B cell (primary cell): Measurements from ENCODE around the gene MDGA2. TPM values are rescaled to one million over a fixed set of nuclear protein-coding genes. Genes with fewer than 3 reads are reported as not detected.
"Not testable (repeated sequence)": the region's sequence is repeated elsewhere in the genome, so short reads cannot be mapped to it uniquely, and the experiment has no call there.

Experiments
- ATAC-seq: fragments of 200-7000 bp; cut with Tn5 transposase; one replicate; pipeline ENCODE4 v1.10.0; 2021; ENCODE audit warnings: low read depth, mild to moderate bottlenecking, moderate number of reproducible peaks, moderate library complexity
- CTCF ChIA-PET: fragments of 350-600 bp; sonication (Branson Sonifier 250); formaldehyde crosslinking; loops from one replicate; lab custom pipeline; 2021; ENCODE audit warnings: antibody characterized with exemption, inconsistent platforms; lab: Charles Lee
- POLR2A ChIA-PET: fragments of 350-600 bp; sonication (Branson Sonifier 250); formaldehyde crosslinking; loops from one replicate; lab custom pipeline; 2021; ENCODE audit warnings: antibody characterized with exemption; lab: Charles Lee
- DNase-seq: peaks from one replicate; pipeline ENCODE4 v3.0.0; 2013
- H2AFZ ChIP-seq: 2 replicates; pipeline ENCODE4 v1.6.1; 2012; ENCODE audit warnings: mild to moderate bottlenecking, low read depth, low read length; ENCODE audit not compliant: insufficient read depth, poor library complexity, severe bottlenecking
- H3K27ac ChIP-seq, 2 donors: 1 replicate in 1 of 2; 2 replicates in 1 of 2; pipeline ENCODE4 v1.5.1; 2012 to 2013; ENCODE audit warnings: low read length in 2 of 2, mild to moderate bottlenecking in 2 of 2, moderate library complexity in 1 of 2
- H3K27me3 ChIP-seq, 4 experiments: fragments of 200-600 bp in 1 of 4; sonication (generic) in 1 of 4; replicated peaks in 1 of 4; 1 replicate in 2 of 4; 2 replicates in 2 of 4; pipeline versions ENCODE4 v1.6.1 to v1.7.0; 2013 to 2016; ENCODE audit warnings: low read length in 3 of 4, mild to moderate bottlenecking in 2 of 4, mixed read lengths in 1 of 4, moderate library complexity in 1 of 4; ENCODE audit not compliant: insufficient read depth in 4 of 4, control insufficient read depth in 3 of 4; ENCODE audit errors: control extremely low read depth in 1 of 4
- H3K36me3 ChIP-seq, 2 experiments: replicated peaks in 1 of 2; 1 replicate in 1 of 2; 2 replicates in 1 of 2; pipeline versions ENCODE4 v1.6.1 to v1.7.1; 2013; ENCODE audit warnings: low read length in 1 of 2; ENCODE audit not compliant: insufficient read depth in 2 of 2, control insufficient read depth in 1 of 2; ENCODE audit errors: control extremely low read depth in 1 of 2, extremely low read depth in 1 of 2
- H3K4me1 ChIP-seq, 2 donors: fragments of 200-600 bp in 1 of 2; sonication (generic) in 1 of 2; 1 replicate in 1 of 2; 2 replicates in 1 of 2; pipeline versions ENCODE4 v1.5.1 to v1.6.1; 2013 to 2017; ENCODE audit warnings: low read length in 2 of 2; ENCODE audit not compliant: control insufficient read depth in 2 of 2, insufficient read depth in 2 of 2
- H3K4me2 ChIP-seq: replicated peaks from 2 replicates; pipeline ENCODE3; 2012; ENCODE audit warnings: mild to moderate bottlenecking, low read depth, low read length; ENCODE audit not compliant: poor library complexity, severe bottlenecking
- H3K4me3 ChIP-seq, 5 experiments: fragments of 200-600 bp in 1 of 5; sonication (generic) in 1 of 5; 1 replicate in 3 of 5; 2 replicates in 2 of 5; pipeline versions ENCODE4 v1.5.1 to v1.7.0; 2011 to 2016; ENCODE audit warnings: low read length in 4 of 5, mild to moderate bottlenecking in 4 of 5, low read depth in 2 of 5, control low read depth in 1 of 5, moderate library complexity in 1 of 5; ENCODE audit not compliant: insufficient read depth in 1 of 5; ENCODE audit errors: control extremely low read depth in 1 of 5, extremely low read depth in 1 of 5
- H3K79me2 ChIP-seq: fragments of 200-600 bp; sonication (generic); one replicate; pipeline ENCODE4 v1.6.0; 2016; ENCODE audit warnings: low read length; ENCODE audit not compliant: control insufficient read depth, insufficient read depth
- H3K9ac ChIP-seq: fragments of 200-600 bp; sonication (generic); 2 replicates; pipeline ENCODE4 v1.6.1; 2017; ENCODE audit warnings: mild to moderate bottlenecking, low read length, moderate library complexity
- H3K9me3 ChIP-seq, 3 donors: one replicate each; pipeline versions ENCODE4 v1.6.1 to v1.7.1; 2013; ENCODE audit warnings: low read length in 2 of 3; ENCODE audit not compliant: control insufficient read depth in 2 of 3, insufficient read depth in 1 of 3; ENCODE audit errors: control extremely low read depth in 1 of 3
- H4K20me1 ChIP-seq: 2 replicates; pipeline ENCODE4 v1.6.0; 2012; ENCODE audit warnings: mild to moderate bottlenecking, low read length; ENCODE audit not compliant: insufficient read depth, control insufficient read depth, poor library complexity, severe bottlenecking
- H3K27ac Mint-ChIP-seq: one replicate; pipeline ENCODE4 v1.8.0; 2021; ENCODE audit warnings: mixed read lengths
- H3K27me3 Mint-ChIP-seq: one replicate; pipeline ENCODE4 v1.8.0; 2021; ENCODE audit warnings: mixed read lengths
- H3K4me1 Mint-ChIP-seq: one replicate; pipeline ENCODE4 v1.8.0; 2021; ENCODE audit warnings: mixed read lengths
- H3K4me3 Mint-ChIP-seq: one replicate; pipeline ENCODE4 v1.8.0; 2021; ENCODE audit warnings: mixed read lengths
- H3K9me3 Mint-ChIP-seq: one replicate; pipeline ENCODE4 v1.8.0; 2022; ENCODE audit warnings: mixed read lengths; ENCODE audit not compliant: insufficient read depth
- EZH2 ChIP-seq: IDR thresholded peaks from 2 replicates; pipeline ENCODE4 v1.6.1; 2012; ENCODE audit warnings: borderline replicate concordance, low read depth, mild to moderate bottlenecking, moderate library complexity, low read length; ENCODE audit not compliant: insufficient read depth, poor library complexity, severe bottlenecking
- WGBS: methylation state at CpG from one replicate; pipeline ENCODE4 v1.1.5; 2013; ENCODE audit warnings: missing lambda C conversion rate; ENCODE audit not compliant: insufficient coverage; 5-methylcytosine and 5-hydroxymethylcytosine counted together
- intact Hi-C: fragments of 100-400 bp; cut with micrococcal nuclease; formaldehyde crosslinking; loops from one replicate; pipeline ENCODE4 v1.10.0; 2022
- polyA plus RNA-seq: library from polyadenylated mRNA; depleted of rRNA; stranded (reverse); fragments of >200 nt; gene quantifications from 2 replicates; pipeline ENCODE4 v1.2.3, GENCODE V29; 2012
- total RNA-seq, 2 donors: library from RNA; stranded (reverse); fragments of 120-200 nt in 1 of 2; gene quantifications; 1 replicate in 1 of 2; 2 replicates in 1 of 2; pipeline versions ENCODE4 v1.2.3 to v1.2.4, GENCODE V29; 2013 to 2022
- TF ChIP-seq, protein P1 (sequence below): fragments of 200-600 bp; IDR thresholded peaks from one replicate; pipeline ENCODE4 v1.8.0; 2022; ENCODE audit warnings: antibody characterized with exemption, mild to moderate bottlenecking

Gene MDGA2
- total and polyA plus RNA-seq, 2 donors (not counting 1 experiment from before 2014, with no cell fraction given), result not detected

DNA sequence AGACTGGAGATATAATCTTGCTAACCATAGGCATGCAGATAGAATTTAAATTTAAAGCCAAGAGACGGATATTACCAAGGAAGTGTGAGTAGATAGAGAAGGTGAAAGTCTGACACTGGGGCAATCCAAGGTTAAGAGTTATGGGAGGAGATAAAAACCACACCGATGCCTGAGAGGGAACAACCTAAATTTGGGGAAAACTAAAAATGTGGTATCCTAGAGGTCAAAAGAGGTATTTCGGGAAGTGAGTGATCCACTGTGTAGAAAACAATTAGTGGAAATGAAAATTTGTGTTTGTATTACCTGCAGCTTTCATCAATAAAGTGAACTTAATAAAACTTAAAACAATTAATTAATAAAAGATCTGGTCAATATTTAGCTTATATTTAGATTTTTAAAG lies 754.9 kb downstream of the MDGA2 start:
- DNase-seq (no peak), ATAC-seq (no peak)
- Histone ChIP-seq H2AFZ (no peak overlapping the region), H3K27me3 (no peaks in the 10 kb centered on the region), H3K27ac (no peak overlapping the region), H3K9me3 (no peaks in the 10 kb centered on the region), H3K79me2 (no peaks in the 10 kb centered on the region), H3K4me2 (no peak overlapping the region), H3K9ac (no peak overlapping the region), H3K36me3 (no peaks in the 10 kb centered on the region), H3K4me3 (no peak overlapping the region), H4K20me1 (no peaks in the 10 kb centered on the region), H3K4me1 (no peaks in the 10 kb centered on the region)
- no peak overlapping the region for H3K4me3 Mint-ChIP-seq
- H3K9me3 Mint-ChIP-seq, result peaks cover 3% of the 10 kb centered on the region
- intact Hi-C loops, result no loop called here
- ChIA-PET POLR2A (no interaction called here), CTCF (no interaction called here)
- 94% methylated on average over 2 of the region's 3 CpGs for WGBS
- TF ChIP-seq EZH2, result no peak
- TF ChIP-seq, protein P1, sequence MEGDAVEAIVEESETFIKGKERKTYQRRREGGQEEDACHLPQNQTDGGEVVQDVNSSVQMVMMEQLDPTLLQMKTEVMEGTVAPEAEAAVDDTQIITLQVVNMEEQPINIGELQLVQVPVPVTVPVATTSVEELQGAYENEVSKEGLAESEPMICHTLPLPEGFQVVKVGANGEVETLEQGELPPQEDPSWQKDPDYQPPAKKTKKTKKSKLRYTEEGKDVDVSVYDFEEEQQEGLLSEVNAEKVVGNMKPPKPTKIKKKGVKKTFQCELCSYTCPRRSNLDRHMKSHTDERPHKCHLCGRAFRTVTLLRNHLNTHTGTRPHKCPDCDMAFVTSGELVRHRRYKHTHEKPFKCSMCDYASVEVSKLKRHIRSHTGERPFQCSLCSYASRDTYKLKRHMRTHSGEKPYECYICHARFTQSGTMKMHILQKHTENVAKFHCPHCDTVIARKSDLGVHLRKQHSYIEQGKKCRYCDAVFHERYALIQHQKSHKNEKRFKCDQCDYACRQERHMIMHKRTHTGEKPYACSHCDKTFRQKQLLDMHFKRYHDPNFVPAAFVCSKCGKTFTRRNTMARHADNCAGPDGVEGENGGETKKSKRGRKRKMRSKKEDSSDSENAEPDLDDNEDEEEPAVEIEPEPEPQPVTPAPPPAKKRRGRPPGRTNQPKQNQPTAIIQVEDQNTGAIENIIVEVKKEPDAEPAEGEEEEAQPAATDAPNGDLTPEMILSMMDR, result no peak
- H3K27ac Mint-ChIP-seq, result no peak overlapping the region
- no peaks in the 10 kb centered on the region for H3K27me3 Mint-ChIP-seq
- no peaks in the 10 kb centered on the region for H3K4me1 Mint-ChIP-seq

DNA sequence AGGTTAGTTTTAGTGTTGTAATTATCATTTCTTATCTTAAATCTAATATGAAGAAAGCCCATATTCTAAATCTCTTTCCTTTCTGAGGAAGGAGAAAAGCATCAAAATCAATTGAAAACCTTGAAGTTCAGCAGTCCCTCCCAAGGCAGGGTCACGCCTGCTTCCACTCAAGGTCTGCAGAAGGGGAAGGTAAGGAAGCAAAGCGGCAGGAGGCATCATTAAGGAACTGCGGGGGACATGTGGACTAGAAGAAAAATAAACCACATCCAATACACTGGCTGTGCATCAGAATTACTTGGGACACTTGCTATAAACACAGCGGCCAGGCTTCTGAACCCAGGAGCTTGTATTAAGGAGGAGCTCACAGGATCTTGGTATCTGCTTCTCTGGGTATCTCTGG lies 759.9 kb downstream of the MDGA2 start:
- POLR2A ChIA-PET, H3K36me3 ChIP-seq, H3K4me3 ChIP-seq, H3K9ac ChIP-seq, H3K4me3 Mint-ChIP-seq, H3K9me3 ChIP-seq, H3K9me3 Mint-ChIP-seq, H3K4me2 ChIP-seq, H3K27ac ChIP-seq, H3K27me3 Mint-ChIP-seq, ATAC-seq, CTCF ChIA-PET, H3K4me1 ChIP-seq, H3K27ac Mint-ChIP-seq, intact Hi-C loops, DNase-seq, H3K79me2 ChIP-seq, H3K4me1 Mint-ChIP-seq, H2AFZ ChIP-seq, H4K20me1 ChIP-seq, H3K27me3 ChIP-seq: not testable (repeated sequence)
- WGBS, result no CpG with 5 or more reads among the region's 4 CpGs
